ENCODE results near the gene ENTHD1.
A peak's percentile ranks its signal among the peaks of the same experiment; 100 is the strongest.
"Not testable (repeated sequence)": the region's sequence is repeated elsewhere in the genome, so short reads cannot be mapped to it uniquely, and the experiment has no call there.

The ENTHD1 gene

DNA sequence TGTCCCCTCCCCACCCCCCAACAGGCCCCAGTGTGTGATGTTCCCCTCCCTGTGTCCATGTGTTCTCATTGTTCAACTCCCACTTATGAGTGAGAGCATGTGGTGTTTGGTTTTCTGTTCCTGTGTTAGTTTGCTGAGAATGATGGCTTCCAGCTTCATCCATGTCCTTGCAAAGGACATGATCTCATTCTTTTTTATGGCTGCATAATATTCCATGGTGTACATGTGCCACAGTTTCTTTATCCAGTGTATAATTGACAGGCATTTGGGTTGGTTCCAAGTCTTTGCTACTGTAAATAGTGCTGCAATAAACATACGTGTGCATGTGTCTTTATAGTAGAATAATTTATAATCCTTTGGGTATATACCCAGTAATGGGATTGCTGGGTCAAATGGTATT is 159.5 kb downstream of the ENTHD1 start:
- H3K27ac ChIP-seq (ENCODE audit: extremely low read depth, low read depth, low read length); POLR2A ChIA-PET; H3K4me3 ChIP-seq (ENCODE audit: low read depth, low read length); CTCF ChIA-PET; H3K36me3 ChIP-seq (ENCODE audit: control insufficient read depth in 2 of 2, insufficient read depth in 1 of 2, low read length in 2 of 2); H3K4me1 ChIP-seq (ENCODE audit: control insufficient read depth, insufficient read depth, low read length); H3K9me3 ChIP-seq (ENCODE audit: control insufficient read depth, insufficient read depth, low read depth, low read length): not testable (repeated sequence)
- TF ChIP-seq ZNF146 (tag by site-specific recombination; IDR thresholded peaks at IDR 0.05): peak; percentile 95

DNA sequence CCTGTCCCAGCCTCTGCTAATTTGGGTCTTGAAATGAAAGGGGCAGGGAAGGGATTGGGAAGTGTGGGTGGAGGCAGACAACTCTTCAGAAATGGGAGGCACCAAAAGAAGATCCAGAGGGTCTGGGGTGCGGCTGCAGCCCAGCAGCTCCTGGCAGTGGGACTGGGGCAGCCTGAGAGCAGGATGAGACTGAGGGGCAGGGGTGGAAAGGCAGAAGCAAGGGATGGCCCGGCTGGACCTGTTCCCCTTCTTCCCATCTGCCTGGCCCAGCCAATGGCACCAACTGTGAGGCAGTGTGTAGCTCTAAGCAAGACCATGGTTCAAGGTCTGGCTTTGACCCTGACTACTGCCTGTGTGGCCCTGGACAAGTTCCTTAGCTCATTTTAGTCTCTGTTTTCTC is 160.4 kb downstream of the ENTHD1 start:
- no peaks in the 10 kb centered on the region for H3K36me3 ChIP-seq (ENCODE audit: control insufficient read depth in 2 of 2, insufficient read depth in 1 of 2, low read length in 2 of 2)
- H3K27ac ChIP-seq (ENCODE audit: extremely low read depth, low read depth, low read length): no peak overlapping the region
- H3K4me1 ChIP-seq (ENCODE audit: control insufficient read depth, insufficient read depth, low read length): no peaks in the 10 kb centered on the region
- TF ChIP-seq, protein P1, sequence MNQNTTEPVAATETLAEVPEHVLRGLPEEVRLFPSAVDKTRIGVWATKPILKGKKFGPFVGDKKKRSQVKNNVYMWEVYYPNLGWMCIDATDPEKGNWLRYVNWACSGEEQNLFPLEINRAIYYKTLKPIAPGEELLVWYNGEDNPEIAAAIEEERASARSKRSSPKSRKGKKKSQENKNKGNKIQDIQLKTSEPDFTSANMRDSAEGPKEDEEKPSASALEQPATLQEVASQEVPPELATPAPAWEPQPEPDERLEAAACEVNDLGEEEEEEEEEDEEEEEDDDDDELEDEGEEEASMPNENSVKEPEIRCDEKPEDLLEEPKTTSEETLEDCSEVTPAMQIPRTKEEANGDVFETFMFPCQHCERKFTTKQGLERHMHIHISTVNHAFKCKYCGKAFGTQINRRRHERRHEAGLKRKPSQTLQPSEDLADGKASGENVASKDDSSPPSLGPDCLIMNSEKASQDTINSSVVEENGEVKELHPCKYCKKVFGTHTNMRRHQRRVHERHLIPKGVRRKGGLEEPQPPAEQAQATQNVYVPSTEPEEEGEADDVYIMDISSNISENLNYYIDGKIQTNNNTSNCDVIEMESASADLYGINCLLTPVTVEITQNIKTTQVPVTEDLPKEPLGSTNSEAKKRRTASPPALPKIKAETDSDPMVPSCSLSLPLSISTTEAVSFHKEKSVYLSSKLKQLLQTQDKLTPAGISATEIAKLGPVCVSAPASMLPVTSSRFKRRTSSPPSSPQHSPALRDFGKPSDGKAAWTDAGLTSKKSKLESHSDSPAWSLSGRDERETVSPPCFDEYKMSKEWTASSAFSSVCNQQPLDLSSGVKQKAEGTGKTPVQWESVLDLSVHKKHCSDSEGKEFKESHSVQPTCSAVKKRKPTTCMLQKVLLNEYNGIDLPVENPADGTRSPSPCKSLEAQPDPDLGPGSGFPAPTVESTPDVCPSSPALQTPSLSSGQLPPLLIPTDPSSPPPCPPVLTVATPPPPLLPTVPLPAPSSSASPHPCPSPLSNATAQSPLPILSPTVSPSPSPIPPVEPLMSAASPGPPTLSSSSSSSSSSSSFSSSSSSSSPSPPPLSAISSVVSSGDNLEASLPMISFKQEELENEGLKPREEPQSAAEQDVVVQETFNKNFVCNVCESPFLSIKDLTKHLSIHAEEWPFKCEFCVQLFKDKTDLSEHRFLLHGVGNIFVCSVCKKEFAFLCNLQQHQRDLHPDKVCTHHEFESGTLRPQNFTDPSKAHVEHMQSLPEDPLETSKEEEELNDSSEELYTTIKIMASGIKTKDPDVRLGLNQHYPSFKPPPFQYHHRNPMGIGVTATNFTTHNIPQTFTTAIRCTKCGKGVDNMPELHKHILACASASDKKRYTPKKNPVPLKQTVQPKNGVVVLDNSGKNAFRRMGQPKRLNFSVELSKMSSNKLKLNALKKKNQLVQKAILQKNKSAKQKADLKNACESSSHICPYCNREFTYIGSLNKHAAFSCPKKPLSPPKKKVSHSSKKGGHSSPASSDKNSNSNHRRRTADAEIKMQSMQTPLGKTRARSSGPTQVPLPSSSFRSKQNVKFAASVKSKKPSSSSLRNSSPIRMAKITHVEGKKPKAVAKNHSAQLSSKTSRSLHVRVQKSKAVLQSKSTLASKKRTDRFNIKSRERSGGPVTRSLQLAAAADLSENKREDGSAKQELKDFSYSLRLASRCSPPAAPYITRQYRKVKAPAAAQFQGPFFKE (tag by site-specific recombination; IDR thresholded peaks at IDR 0.05; ENCODE audit: borderline replicate concordance): no peak
- no peak for TF ChIP-seq ZNF211 (tag by site-specific recombination; IDR thresholded peaks at IDR 0.05; ENCODE audit: low read depth)
- TF ChIP-seq ZFP3 (tag by site-specific recombination; IDR thresholded peaks at IDR 0.05; ENCODE audit: low read depth): no peak
- no peak for TF ChIP-seq ZNF843 (tag by site-specific recombination; IDR thresholded peaks at IDR 0.05)
- no peak for TF ChIP-seq TCF7L2 (IDR thresholded peaks at IDR 0.05; ENCODE audit: borderline replicate concordance, low read depth, low read length)
- no peak for TF ChIP-seq ZBTB21 (tag by site-specific recombination; IDR thresholded peaks at IDR 0.05)
- TF ChIP-seq, protein P2, sequence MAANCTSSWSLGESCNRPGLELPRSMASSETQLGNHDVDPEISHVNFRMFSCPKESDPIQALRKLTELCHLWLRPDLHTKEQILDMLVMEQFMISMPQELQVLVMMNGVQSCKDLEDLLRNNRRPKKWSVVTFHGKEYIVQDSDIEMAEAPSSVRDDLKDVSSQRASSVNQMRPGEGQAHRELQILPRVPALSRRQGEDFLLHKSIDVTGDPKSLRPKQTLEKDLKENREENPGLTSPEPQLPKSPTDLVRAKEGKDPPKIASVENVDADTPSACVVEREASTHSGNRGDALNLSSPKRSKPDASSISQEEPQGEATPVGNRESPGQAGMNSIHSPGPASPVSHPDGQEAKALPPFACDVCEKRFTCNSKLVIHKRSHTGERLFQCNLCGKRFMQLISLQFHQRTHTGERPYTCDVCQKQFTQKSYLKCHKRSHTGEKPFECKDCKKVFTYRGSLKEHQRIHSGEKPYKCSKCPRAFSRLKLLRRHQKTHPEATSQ (tag by site-specific recombination; IDR thresholded peaks at IDR 0.05): no peak
- no peak for TF ChIP-seq ZNF138 (tag by site-specific recombination; IDR thresholded peaks at IDR 0.05; ENCODE audit: borderline replicate concordance)
- no peak for TF ChIP-seq ZNF510 (tag by site-specific recombination; IDR thresholded peaks at IDR 0.05; ENCODE audit: insufficient replicate concordance)
- TF ChIP-seq IKZF3 (tag by site-specific recombination; IDR thresholded peaks at IDR 0.05): no peak
- TF ChIP-seq ZBTB7A (tag by site-specific recombination; IDR thresholded peaks at IDR 0.05; ENCODE audit: low read depth): no peak
- no peak for TF ChIP-seq ZNF473 (tag by site-specific recombination; IDR thresholded peaks at IDR 0.05)
- TF ChIP-seq REPIN1 (tag by site-specific recombination; IDR thresholded peaks at IDR 0.05; ENCODE audit: low read depth): no peak
- TF ChIP-seq ZNF76 (tag by site-specific recombination; IDR thresholded peaks at IDR 0.05; ENCODE audit: borderline replicate concordance, low read depth): no peak
- TF ChIP-seq ZNF24 (tag by site-specific recombination; IDR thresholded peaks at IDR 0.05): no peak
- TF ChIP-seq ZNF157 (tag by site-specific recombination; IDR thresholded peaks at IDR 0.05): no peak
- ChIA-PET POLR2A (no interaction called here), CTCF (interaction anchor here (0.6 to 0.7 kb wide), 2 partner anchors 311 to 419 kb away, joined by 3 to 4 read pairs; no protein-coding TSS in a partner anchor)
- no peak overlapping the region for H3K4me3 ChIP-seq (ENCODE audit: low read depth, low read length)
- H3K9me3 ChIP-seq (ENCODE audit: control insufficient read depth, insufficient read depth, low read depth, low read length): no peaks in the 10 kb centered on the region
